HG02642 (cell line): ENCODE measurements around the gene FKBP3.
"Not testable (repeated sequence)": the region's sequence is repeated elsewhere in the genome, so short reads cannot be mapped to it uniquely, and the experiment has no call there.

Experiments
- ATAC-seq: cut with Tn5 transposase; IDR thresholded peaks from one replicate; pipeline ENCODE4 v1.9.1; 2021; ENCODE audit warnings: mild to moderate bottlenecking; ENCODE audit not compliant: unreplicated experiment, poor library complexity

FKBP3 gene

GRCh38 chr14:45118594-45118993 lies 15.7 kb downstream of the FKBP3 start:
- no peak for ATAC-seq

DNA sequence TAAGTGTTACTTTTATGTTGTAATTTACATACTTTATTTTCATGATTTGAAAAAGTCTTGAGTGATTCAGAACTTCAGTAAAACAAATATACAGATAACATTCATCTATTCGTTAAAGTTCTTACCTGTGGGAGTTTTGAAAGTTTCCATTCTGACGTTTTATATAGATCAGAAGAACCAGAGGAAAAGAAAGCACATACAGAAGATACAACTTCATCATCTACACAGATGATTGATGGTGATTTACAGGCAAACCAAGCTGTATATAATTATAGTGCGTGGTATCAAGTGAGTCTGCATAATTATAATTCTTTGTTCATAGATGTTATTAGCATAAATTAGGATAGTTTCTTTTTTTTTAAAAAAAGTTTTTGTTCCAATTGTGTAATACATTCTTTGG lies 20.0 kb downstream of the FKBP3 start:
- ATAC-seq, result no peak

DNA sequence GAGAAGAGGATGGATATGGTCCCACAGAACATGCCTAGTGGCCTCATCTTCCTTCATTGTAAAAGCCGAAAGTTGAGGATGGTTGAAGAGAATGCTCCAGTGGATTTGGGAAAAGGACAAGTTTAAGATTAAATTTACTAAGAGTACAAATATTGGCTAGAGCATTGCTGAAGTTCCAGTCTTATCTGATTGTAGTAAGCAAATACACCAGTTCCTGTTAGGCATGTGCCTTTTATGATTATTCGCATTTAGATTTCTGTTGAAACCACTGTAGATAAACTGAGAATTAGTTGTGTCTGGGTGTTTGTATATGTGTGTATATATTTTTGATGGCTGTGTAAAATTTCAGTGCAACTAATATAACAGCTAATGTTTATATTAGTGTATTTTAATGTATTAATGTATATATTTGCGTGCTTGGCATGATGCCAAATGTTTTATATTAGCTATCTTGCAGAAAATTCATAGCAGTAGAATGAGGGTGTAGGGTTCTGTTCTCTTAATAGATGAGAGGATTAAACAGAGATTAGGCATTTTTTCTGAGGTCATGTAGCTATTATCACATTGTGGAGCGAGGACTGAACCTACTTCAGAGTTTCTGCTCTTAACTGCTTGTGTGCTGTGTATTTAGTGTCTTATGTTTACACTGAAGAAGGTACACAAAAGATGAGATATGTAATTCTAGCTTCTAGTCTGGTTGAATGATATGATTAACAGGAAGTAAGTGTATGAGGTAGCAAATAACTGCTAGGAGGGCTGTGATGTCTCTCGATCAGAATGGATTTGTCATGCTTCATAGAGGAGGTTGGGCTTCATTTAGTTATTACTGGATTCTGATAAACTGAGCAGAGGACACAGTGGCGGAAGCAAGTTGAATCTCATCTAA lies 21.1 kb downstream of the FKBP3 start:
- ATAC-seq, result no peak

DNA sequence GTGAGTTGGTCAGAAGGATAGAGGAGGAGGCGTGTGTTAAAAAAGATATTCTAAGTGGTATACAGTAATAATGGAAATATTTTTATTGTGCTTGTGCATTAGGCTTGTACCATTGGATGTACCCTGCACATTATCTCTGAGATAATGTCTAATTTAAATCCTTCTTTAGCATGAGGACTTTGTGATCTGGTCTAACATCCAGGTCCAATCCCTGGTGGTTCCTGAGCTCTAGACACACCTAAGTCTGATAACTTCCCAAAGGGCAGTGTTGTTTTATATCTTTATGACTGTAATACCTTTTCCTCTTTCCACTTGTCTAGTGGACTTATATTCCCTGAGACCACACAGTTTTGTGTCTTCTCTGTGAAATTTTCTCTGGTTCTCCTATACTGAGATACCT lies 29.7 kb downstream of the FKBP3 start:
- no peak for ATAC-seq

GRCh38 chr14:45103806-45104205 lies 30.5 kb downstream of the FKBP3 start:
- ATAC-seq, result no peak

GRCh38 chr14:45096218-45096617 lies 38.1 kb downstream of the FKBP3 start:
- ATAC-seq, result no peak

GRCh38 chr14:45095143-45095542 lies 39.1 kb downstream of the FKBP3 start:
- no peak for ATAC-seq

- no peak for ATAC-seq
Observed at GRCh38 chr14:45094275-45094674, 40.0 kb downstream of the FKBP3 start.

DNA sequence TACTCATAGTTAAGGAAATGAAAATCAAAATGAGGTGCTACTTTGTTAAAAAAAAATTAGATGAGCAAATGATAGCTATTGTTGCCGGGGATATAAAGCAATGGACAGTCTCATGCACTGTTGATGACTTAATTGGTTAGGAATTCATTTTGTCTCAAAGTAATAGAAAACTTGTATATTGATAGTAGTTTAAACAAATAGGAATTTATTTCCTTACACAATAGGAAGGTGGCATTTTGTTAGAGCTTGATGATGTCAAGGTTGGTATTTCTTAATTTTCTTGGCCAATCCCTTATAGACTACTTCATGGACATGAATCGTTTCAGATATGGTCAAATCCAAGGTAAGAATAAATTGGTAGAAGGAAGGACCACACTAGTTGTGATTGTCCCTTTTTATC lies 42.6 kb downstream of the FKBP3 start:
- ATAC-seq, result no peak

- peak; percentile 74 for ATAC-seq
Observed at GRCh38 chr14:45089813-45090212, 44.5 kb downstream of the FKBP3 start.

GRCh38 chr14:45084946-45085346 lies 49.3 kb downstream of the FKBP3 start:
- no peak for ATAC-seq

GRCh38 chr14:45083976-45084722 lies 50.1 kb downstream of the FKBP3 start, which contains the start of gene PRPF39:
TSS of gene PRPF39 (plus strand) at chr14:45084116. CDS start at chr14:45095240, 11,124 bp downstream.
- peak; percentile 98 for ATAC-seq

GRCh38 chr14:45083617-45083975 lies 50.7 kb downstream of the FKBP3 start:
- ATAC-seq, result no peak

DNA sequence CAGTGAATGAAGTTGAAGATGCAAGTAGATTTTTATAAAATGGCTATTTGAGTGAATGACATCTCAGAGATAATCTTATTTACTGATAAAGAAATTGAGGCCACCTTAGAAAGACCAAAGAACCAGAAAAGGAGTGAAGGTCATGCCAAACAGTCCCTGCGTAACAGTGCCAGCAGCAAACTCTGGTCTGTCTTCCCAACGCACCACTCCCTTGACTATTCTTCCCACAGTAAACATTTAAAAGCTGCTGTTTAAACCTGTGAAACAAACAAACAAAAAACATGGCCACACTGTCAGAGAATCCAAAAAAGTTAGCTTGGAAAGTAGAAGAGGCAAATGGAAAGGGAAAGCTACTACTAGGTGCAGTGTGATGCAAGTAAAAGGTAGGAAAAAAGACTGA lies 51.9 kb downstream of the FKBP3 start:
- ATAC-seq, result no peak

DNA sequence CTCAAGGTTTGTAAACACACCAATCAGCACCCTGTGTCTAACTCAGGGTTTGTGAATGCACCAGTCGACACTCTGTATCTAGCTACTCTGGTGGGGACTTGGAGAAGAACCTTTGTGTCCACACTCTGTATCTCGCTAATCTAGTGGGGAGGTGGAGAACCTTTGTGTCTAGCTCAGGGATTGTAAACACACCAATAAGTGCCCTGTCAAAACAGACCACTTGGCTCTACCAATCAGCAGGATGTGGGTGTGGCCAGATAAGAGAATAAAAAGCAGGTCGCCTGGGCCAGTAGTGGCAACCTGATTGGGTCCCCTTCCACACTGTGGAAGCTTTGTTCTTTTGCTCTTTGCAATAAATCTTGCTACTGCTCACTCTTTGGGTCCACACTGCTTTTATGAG lies 53.2 kb downstream of the FKBP3 start:
- ATAC-seq, result not testable (repeated sequence)

- not testable (repeated sequence) for ATAC-seq
Observed at GRCh38 chr14:45080416-45080968, 53.8 kb downstream of the FKBP3 start.

- no peak for ATAC-seq
Observed at GRCh38 chr14:45078323-45078722, 56.0 kb downstream of the FKBP3 start.

- ATAC-seq, result no peak
Observed at GRCh38 chr14:45073231-45073879, 60.9 kb downstream of the FKBP3 start.

- no peak for ATAC-seq
Observed at GRCh38 chr14:45072126-45072525, 62.2 kb downstream of the FKBP3 start.

- ATAC-seq, result no peak
Observed at GRCh38 chr14:45070215-45070614, 64.1 kb downstream of the FKBP3 start.

DNA sequence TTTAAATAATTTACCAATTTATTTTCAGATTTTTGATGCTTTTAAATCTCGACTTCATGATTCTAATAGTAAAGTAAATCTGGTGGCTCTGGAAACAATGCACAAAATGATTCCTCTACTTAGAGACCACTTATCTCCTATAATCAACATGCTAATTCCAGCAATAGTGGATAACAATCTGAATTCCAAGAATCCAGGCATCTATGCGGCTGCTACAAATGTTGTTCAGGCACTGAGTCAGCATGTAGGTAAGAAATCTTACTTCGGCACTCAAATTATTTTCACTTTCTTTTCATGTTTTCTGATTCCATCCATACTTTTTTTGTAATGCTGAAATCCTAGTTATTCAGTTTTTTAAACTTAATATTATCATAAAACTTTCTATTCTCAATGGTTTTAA lies 65.9 kb downstream of the FKBP3 start:
- ATAC-seq, result no peak
